ENCODE measurements around the gene UBR4. TPM values are rescaled to one million over a fixed set of nuclear protein-coding genes. Genes with fewer than 3 reads are reported as not detected.
"Not testable (repeated sequence)": the region's sequence is repeated elsewhere in the genome, so short reads cannot be mapped to it uniquely, and the experiment has no call there.

Gene UBR4
- polyA plus RNA-seq, 1 of the 3 experiments (the other 2 are of a cell fraction), result 68.7 TPM

DNA sequence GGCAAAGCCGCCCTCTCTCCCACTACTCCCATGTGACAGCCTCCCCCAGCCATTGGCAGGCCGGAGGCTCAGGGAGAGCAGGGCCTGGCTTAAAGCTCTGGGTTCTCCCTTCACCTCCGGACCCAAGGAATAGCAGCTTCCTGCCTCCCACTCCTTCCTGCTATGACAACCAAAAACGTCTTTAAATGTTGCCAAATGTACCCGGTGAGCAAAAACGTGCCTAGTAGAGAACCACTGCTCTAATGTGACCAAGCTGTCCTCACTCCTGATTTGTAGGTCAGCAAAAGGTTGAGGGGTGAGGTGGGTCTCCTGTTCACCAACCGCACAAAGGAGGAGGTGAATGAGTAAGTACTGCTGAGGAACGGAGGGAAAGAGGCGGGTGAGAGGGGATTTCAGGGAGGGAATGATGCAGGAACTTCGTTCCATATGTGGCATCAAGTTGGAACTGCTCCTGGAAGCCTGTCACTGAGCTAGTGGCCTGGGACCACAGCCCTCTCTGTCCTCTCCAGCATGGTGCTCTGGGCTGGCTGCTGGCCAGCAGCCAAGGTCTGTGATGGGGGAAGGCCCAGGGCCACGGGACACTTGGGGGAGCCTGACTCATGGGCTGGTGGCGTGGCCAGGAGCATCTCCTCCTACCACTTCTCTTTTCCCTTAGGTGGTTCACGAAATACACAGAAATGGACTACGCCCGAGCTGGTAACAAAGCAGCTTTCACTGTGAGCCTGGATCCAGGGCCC, 47.3 kb upstream of the UBR4 start:
- no peak overlapping the region for H3K4me3 ChIP-seq (ENCODE audit: low read depth in 2 of 2, low read length in 1 of 2)
- peaks cover 47% of the 10 kb centered on the region for H3K79me2 ChIP-seq (ENCODE audit: insufficient read depth)
- H3K27ac ChIP-seq (ENCODE audit: low read depth in 2 of 2, low read length in 1 of 2), result no peak overlapping the region
- no peaks in the 10 kb centered on the region for H3K9me2 ChIP-seq
- H3K4me2 ChIP-seq, result no peak overlapping the region
- POLR2A ChIA-PET, result no interaction called here
- H4K20me1 ChIP-seq (ENCODE audit: insufficient read depth), result peaks cover 13% of the 10 kb centered on the region; the same call in 1 of the 2 replicates
- DNase-seq, result no peak
- H3K27me3 ChIP-seq (ENCODE audit: insufficient read depth), result no peaks in the 10 kb centered on the region
- TF ChIP-seq FOXJ3 (CRISPR knock-in tag; IDR thresholded peaks at IDR 0.05) (no peak), TEAD4 (IDR thresholded peaks at IDR 0.05; ENCODE audit: borderline replicate concordance, insufficient read depth) (no peak), RXRA (IDR thresholded peaks at IDR 0.05; ENCODE audit: borderline replicate concordance, low read depth) (no peak)
- TF ChIP-seq, protein P1, sequence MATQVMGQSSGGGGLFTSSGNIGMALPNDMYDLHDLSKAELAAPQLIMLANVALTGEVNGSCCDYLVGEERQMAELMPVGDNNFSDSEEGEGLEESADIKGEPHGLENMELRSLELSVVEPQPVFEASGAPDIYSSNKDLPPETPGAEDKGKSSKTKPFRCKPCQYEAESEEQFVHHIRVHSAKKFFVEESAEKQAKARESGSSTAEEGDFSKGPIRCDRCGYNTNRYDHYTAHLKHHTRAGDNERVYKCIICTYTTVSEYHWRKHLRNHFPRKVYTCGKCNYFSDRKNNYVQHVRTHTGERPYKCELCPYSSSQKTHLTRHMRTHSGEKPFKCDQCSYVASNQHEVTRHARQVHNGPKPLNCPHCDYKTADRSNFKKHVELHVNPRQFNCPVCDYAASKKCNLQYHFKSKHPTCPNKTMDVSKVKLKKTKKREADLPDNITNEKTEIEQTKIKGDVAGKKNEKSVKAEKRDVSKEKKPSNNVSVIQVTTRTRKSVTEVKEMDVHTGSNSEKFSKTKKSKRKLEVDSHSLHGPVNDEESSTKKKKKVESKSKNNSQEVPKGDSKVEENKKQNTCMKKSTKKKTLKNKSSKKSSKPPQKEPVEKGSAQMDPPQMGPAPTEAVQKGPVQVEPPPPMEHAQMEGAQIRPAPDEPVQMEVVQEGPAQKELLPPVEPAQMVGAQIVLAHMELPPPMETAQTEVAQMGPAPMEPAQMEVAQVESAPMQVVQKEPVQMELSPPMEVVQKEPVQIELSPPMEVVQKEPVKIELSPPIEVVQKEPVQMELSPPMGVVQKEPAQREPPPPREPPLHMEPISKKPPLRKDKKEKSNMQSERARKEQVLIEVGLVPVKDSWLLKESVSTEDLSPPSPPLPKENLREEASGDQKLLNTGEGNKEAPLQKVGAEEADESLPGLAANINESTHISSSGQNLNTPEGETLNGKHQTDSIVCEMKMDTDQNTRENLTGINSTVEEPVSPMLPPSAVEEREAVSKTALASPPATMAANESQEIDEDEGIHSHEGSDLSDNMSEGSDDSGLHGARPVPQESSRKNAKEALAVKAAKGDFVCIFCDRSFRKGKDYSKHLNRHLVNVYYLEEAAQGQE (IDR thresholded peaks at IDR 0.05; ENCODE audit: low read depth, low read length), result no peak
- H3F3A ChIP-seq (replicated peaks; ENCODE audit: insufficient read depth), result peaks cover 3% of the 10 kb centered on the region
- no peaks in the 10 kb centered on the region for H3K9me3 ChIP-seq
- H3K4me1 ChIP-seq (ENCODE audit: control insufficient read depth in 1 of 2, insufficient read depth in 2 of 2, low read depth in 1 of 2, low read length in 1 of 2), result peaks cover 7 to 10% of the 10 kb centered on the region in 2 experiments; a peak in 2 of 4 replicates
- 76% methylated on average over 11 of the region's 15 CpGs for WGBS (ENCODE audit: low lambda C conversion rate)
- CTCF ChIA-PET, result interaction anchor here (1.4 kb wide), 1 partner anchor 16 kb away, joined by 10 read pairs; no protein-coding TSS in a partner anchor
- peaks cover 15 to 46% of the 10 kb centered on the region in 2 experiments for H3K36me3 ChIP-seq (replicated peaks in 1 of 2; ENCODE audit: control insufficient read depth in 1 of 2, insufficient read depth in 2 of 2, low read length in 1 of 2)
- H2AFZ ChIP-seq (ENCODE audit: low read depth), result no peak overlapping the region
- no peak overlapping the region for H3K9ac ChIP-seq

DNA sequence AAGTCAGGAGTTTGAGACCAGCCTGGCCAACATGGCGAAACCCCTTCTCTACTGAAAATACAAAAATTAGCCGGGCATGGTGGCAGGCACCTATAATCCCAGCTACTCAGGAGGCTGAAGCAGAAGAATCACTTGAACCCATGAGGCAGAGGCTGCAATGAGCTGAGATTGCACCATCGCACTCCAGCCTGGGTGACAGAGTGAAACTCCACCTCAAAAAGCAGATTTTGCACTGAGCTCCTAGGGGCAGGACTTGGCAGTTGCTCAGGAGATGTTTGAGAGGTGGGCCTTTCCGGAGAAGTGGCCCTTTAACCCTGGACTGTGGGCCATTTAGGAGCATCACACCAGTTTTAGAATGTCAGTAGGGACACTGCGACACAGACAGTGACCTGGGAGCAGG, 46.2 kb upstream of the UBR4 start:
- peaks cover 7 to 10% of the 10 kb centered on the region in 2 experiments; a peak in 2 of 4 replicates for H3K4me1 ChIP-seq (ENCODE audit: control insufficient read depth in 1 of 2, insufficient read depth in 2 of 2, low read depth in 1 of 2, low read length in 1 of 2)
- H3K27me3 ChIP-seq (ENCODE audit: insufficient read depth); H3F3A ChIP-seq (replicated peaks; ENCODE audit: insufficient read depth); H3K9me3 ChIP-seq; H3K4me3 ChIP-seq (ENCODE audit: low read depth in 2 of 2, low read length in 1 of 2); POLR2A ChIA-PET; H3K27ac ChIP-seq (ENCODE audit: low read depth in 2 of 2, low read length in 1 of 2); H3K9me2 ChIP-seq; H2AFZ ChIP-seq (ENCODE audit: low read depth); DNase-seq; H3K9ac ChIP-seq; H3K4me2 ChIP-seq: not testable (repeated sequence)
- CTCF ChIA-PET, result interaction anchor here (1.8 kb wide), 1 partner anchor 143 kb away, joined by 3 read pairs; no protein-coding TSS in a partner anchor
- peaks cover 15 to 46% of the 10 kb centered on the region in 2 experiments for H3K36me3 ChIP-seq (replicated peaks in 1 of 2; ENCODE audit: control insufficient read depth in 1 of 2, insufficient read depth in 2 of 2, low read length in 1 of 2)
- peaks cover 56% of the 10 kb centered on the region for H3K79me2 ChIP-seq (ENCODE audit: insufficient read depth)
- peaks cover 13% of the 10 kb centered on the region; the same call in 1 of the 2 replicates for H4K20me1 ChIP-seq (ENCODE audit: insufficient read depth)
- WGBS (ENCODE audit: low lambda C conversion rate), result 97% methylated on average over 4 of the region's 5 CpGs

DNA sequence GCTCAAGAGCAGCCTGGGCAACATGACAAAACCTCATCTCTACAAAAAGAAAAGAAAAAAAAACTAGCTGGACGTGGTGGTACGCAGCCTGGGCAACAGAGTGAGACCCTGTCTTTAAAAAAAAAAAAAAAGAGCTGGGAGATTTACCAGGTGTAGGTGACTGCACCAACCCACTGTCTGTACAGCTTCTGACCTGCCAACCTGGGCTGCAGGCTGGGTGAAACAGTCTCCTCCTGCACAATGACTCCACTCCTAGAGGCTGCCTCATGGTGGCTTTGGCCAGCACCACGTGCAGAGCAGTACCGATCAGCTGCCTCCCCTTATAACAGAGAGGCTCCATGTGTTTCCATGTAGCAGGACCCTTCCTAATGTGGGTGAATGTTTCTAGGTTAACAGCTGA, 45.2 kb upstream of the UBR4 start:
- no peak overlapping the region for H2AFZ ChIP-seq (ENCODE audit: low read depth)
- ChIA-PET CTCF (interaction anchor here (0.6 to 1.8 kb wide), 4 partner anchors 14 to 399 kb away, joined by 3 to 4 read pairs (median 3); no protein-coding TSS in a partner anchor), POLR2A (no interaction called here)
- no peak overlapping the region for H3K27ac ChIP-seq (ENCODE audit: low read depth in 2 of 2, low read length in 1 of 2)
- H3K9ac ChIP-seq, result no peak overlapping the region
- H3K4me1 ChIP-seq (ENCODE audit: control insufficient read depth in 1 of 2, insufficient read depth in 2 of 2, low read depth in 1 of 2, low read length in 1 of 2), result peaks cover 11 to 16% of the 10 kb centered on the region in 2 experiments; a peak in 3 of 4 replicates
- no peak for DNase-seq
- no peak overlapping the region for H3K4me3 ChIP-seq (ENCODE audit: low read depth in 2 of 2, low read length in 1 of 2)
- H3K4me2 ChIP-seq, result no peak overlapping the region
- no peaks in the 10 kb centered on the region for H3K27me3 ChIP-seq (ENCODE audit: insufficient read depth)
- no peaks in the 10 kb centered on the region for H3K9me3 ChIP-seq
- peaks cover 3% of the 10 kb centered on the region for H3F3A ChIP-seq (replicated peaks; ENCODE audit: insufficient read depth)
- H4K20me1 ChIP-seq (ENCODE audit: insufficient read depth), result peaks cover 13% of the 10 kb centered on the region; the same call in 1 of the 2 replicates
- peaks cover 15 to 43% of the 10 kb centered on the region in 2 experiments for H3K36me3 ChIP-seq (replicated peaks in 1 of 2; ENCODE audit: control insufficient read depth in 1 of 2, insufficient read depth in 2 of 2, low read length in 1 of 2)
- 92% methylated on average over 2 of the region's 4 CpGs for WGBS (ENCODE audit: low lambda C conversion rate)
- peaks cover 66% of the 10 kb centered on the region for H3K79me2 ChIP-seq (ENCODE audit: insufficient read depth)
- no peaks in the 10 kb centered on the region for H3K9me2 ChIP-seq
- no peak for TF ChIP-seq RFX5 (IDR thresholded peaks at IDR 0.05; ENCODE audit: low read length)
- no peak for TF ChIP-seq EZH2phosphoT487 (IDR thresholded peaks at IDR 0.05; ENCODE audit: borderline replicate concordance, low read depth)
- TF ChIP-seq TCF12 (IDR thresholded peaks at IDR 0.05), result no peak
